HepG2 (cell line): ENCODE data around the gene DLG2. TPM values are rescaled to one million over a fixed set of nuclear protein-coding genes. Genes with fewer than 3 reads are reported as not detected.

ENCODE experiments used
- ATAC-seq: fragments of 200-7000 bp; cut with Tn5 transposase; 3 replicates; pipeline ENCODE4 v1.9.1; 2020; ENCODE audit warnings: mild to moderate bottlenecking, moderate library complexity
- BruUV-seq: library from RNA; stranded (reverse); fragments of 400-500 nt; replicated peaks from 2 replicates; lab custom pipeline; 2021; lab: Mats Ljungman, UMichigan
- CTCF ChIA-PET: fragments of 300-600 bp; formaldehyde crosslinking; extraction: SDS; loops from one replicate; lab custom pipeline; 2021; ENCODE audit warnings: low total read pairs, inconsistent platforms, low intra/inter-chr PET ratio; lab: Yijun Ruan, JAX
- POLR2A ChIA-PET: fragments of 350-600 bp; sonication (Branson Sonifier 250); formaldehyde crosslinking; loops from one replicate; lab custom pipeline; 2020; ENCODE audit warnings: antibody characterized with exemption, inconsistent platforms; lab: Yijun Ruan, JAX
- DNase-seq: peaks from one replicate; pipeline ENCODE4 v3.0.0-alpha.2; 2015; ENCODE audit warnings: low spot score
- FAIRE-seq: peaks from 3 replicates; lab custom pipeline; 2011; peaks lifted over from hg19 to GRCh38; lab: Jason Lieb, UNC
- H2AFZ ChIP-seq: one replicate; pipeline ENCODE4 v1.6.1; 2011; ENCODE audit warnings: low read length, inconsistent platforms
- H3K27ac ChIP-seq: fragments of 300-600 bp; 3 replicates; pipeline ENCODE4 v1.8.0; 2011; ENCODE audit warnings: mixed run types, mild to moderate bottlenecking, mixed read lengths, low read length, inconsistent platforms; ENCODE audit not compliant: insufficient read depth; ENCODE audit errors: extremely low read length
- H3K27me3 ChIP-seq, 2 experiments: fragments of 200-600 bp in 1 of 2; 2 replicates in 1 of 2; 3 replicates in 1 of 2; pipeline versions ENCODE4 v1.6.0 to v1.8.0; 2011; ENCODE audit warnings: low read length in 2 of 2, mild to moderate bottlenecking in 2 of 2, moderate library complexity in 2 of 2, inconsistent platforms in 1 of 2; ENCODE audit not compliant: insufficient read depth in 2 of 2, control insufficient read depth in 1 of 2
- H3K36me3 ChIP-seq, 2 experiments: fragments of 200-600 bp in 1 of 2; replicated peaks in 1 of 2; 2 replicates in 1 of 2; 3 replicates in 1 of 2; pipeline versions ENCODE4 v1.5.1 to v1.8.0; 2011; ENCODE audit warnings: low read length in 2 of 2, inconsistent platforms in 1 of 2; ENCODE audit not compliant: insufficient read depth in 2 of 2, control insufficient read depth in 1 of 2
- H3K4me1 ChIP-seq: 2 replicates; pipeline ENCODE4 v1.5.1; 2012; ENCODE audit warnings: low read length, inconsistent platforms; ENCODE audit not compliant: insufficient read depth
- H3K4me2 ChIP-seq: 2 replicates; pipeline ENCODE4 v1.6.0; 2011; ENCODE audit warnings: low read depth, low read length, inconsistent platforms
- H3K4me3 ChIP-seq, 3 experiments: fragments of 200-600 bp in 1 of 3; sonication (generic), shearing (Covaris generic) in 1 of 3; replicated peaks in 1 of 3; 2 replicates each; pipeline ENCODE4 v1.5.1; 2011 to 2016; ENCODE audit warnings: low read length in 3 of 3, inconsistent platforms in 2 of 3, low read depth in 2 of 3, mild to moderate bottlenecking in 2 of 3, control low read depth in 1 of 3, mixed read lengths in 1 of 3; ENCODE audit not compliant: insufficient read depth in 1 of 3
- H3K79me2 ChIP-seq: one replicate; pipeline ENCODE4 v1.6.1; 2011; ENCODE audit warnings: low read length, inconsistent platforms; ENCODE audit not compliant: insufficient read depth
- H3K9ac ChIP-seq: 2 replicates; pipeline ENCODE4 v1.6.0; 2011; ENCODE audit warnings: mild to moderate bottlenecking, low read depth, low read length, inconsistent platforms; ENCODE audit not compliant: insufficient read depth
- H3K9me3 ChIP-seq: 2 replicates; pipeline ENCODE4 v1.5.1; 2012; ENCODE audit warnings: mild to moderate bottlenecking, low read length
- H4K20me1 ChIP-seq: 2 replicates; pipeline ENCODE4 v1.6.0; 2011; ENCODE audit warnings: inconsistent platforms, mild to moderate bottlenecking, low read length, moderate library complexity; ENCODE audit not compliant: insufficient read depth
- MTA1 ChIP-seq: sonication (generic); formaldehyde crosslinking; IDR thresholded peaks from 2 replicates; pipeline ENCODE4 v1.4.0; 2020; ENCODE audit warnings: missing genetic modification reagents, mild to moderate bottlenecking, borderline replicate concordance
- NR3C1 ChIP-seq: sonication (generic); formaldehyde crosslinking; IDR thresholded peaks from 2 replicates; pipeline ENCODE4 v1.4.0; 2020; ENCODE audit warnings: missing genetic modification reagents
- POGZ ChIP-seq: sonication (generic); formaldehyde crosslinking; IDR thresholded peaks from 2 replicates; pipeline ENCODE4 v1.4.0; 2020; ENCODE audit warnings: mild to moderate bottlenecking, missing genetic modification reagents
- SYNCRIP ChIP-seq: fragments of 200-400 bp; formaldehyde crosslinking; IDR thresholded peaks from 2 replicates; pipeline ENCODE4 v1.6.1; 2018; ENCODE audit warnings: mild to moderate bottlenecking, low read depth, low read length; ENCODE audit not compliant: insufficient read depth
- TAF15 ChIP-seq: fragments of 200-400 bp; formaldehyde crosslinking; IDR thresholded peaks from one replicate; pipeline ENCODE4 v1.6.1; 2018; ENCODE audit warnings: mild to moderate bottlenecking, low read depth, low read length; ENCODE audit not compliant: poor library complexity, severe bottlenecking
- ZNF816 ChIP-seq: sonication (generic); formaldehyde crosslinking; IDR thresholded peaks from 2 replicates; pipeline ENCODE4 v1.8.0; 2022; ENCODE audit warnings: missing genetic modification reagents, mild to moderate bottlenecking, borderline replicate concordance
- ZSCAN30 ChIP-seq: sonication (generic); formaldehyde crosslinking; IDR thresholded peaks from 2 replicates; pipeline ENCODE4 v1.5.0; 2020; ENCODE audit warnings: mild to moderate bottlenecking, missing genetic modification reagents
- in situ Hi-C: cut with HindIII; loops from 2 replicates; pipeline ENCODE4 v1.10.0; 2017; ENCODE audit warnings: low pct_unique_long_range_greater_than_20kb; ENCODE audit not compliant: extremely low pct_ligation_motif_present
- intact Hi-C: fragments of 100-400 bp; cut with micrococcal nuclease; formaldehyde crosslinking; loops from one replicate; pipeline ENCODE4 v1.10.0; 2022; ENCODE audit not compliant: unreplicated experiment
- polyA plus RNA-seq, 8 experiments: library from polyadenylated mRNA; depleted of rRNA in 3 of 8; stranded (reverse) in 7 of 8; unstranded in 1 of 8; fragments of >200 nt; fragmentation: Illumina TruSeq in 4 of 8; extraction: Trizol in 4 of 8; gene quantifications; 2 replicates each; pipeline versions ENCODE4 v1.2.1 to v1.2.3, GENCODE V29; 2011 to 2016; ENCODE audit warnings: low read depth in 4 of 8, missing spikeins in 1 of 8, mixed read lengths in 1 of 8; ENCODE audit not compliant: insufficient read depth in 1 of 8
- total RNA-seq, 5 experiments: library from RNA; depleted of rRNA; stranded (reverse); fragments of >200 nt; fragmentation: Illumina TruSeq; extraction: Trizol; gene quantifications; 2 replicates each; pipeline ENCODE4 v1.2.3, GENCODE V29; 2016; ENCODE audit warnings: low read depth in 1 of 5
- TF ChIP-seq, protein P1 (sequence below): sonication (generic); formaldehyde crosslinking; IDR thresholded peaks from 2 replicates; pipeline ENCODE4 v1.4.0; 2020; ENCODE audit warnings: missing genetic modification reagents
- TF ChIP-seq, protein P2 (sequence below): sonication (generic); formaldehyde crosslinking; IDR thresholded peaks from 2 replicates; pipeline ENCODE4; 2020; ENCODE audit warnings: missing genetic modification reagents, mild to moderate bottlenecking, borderline replicate concordance
- TF ChIP-seq, protein P3 (sequence below): sonication (generic); formaldehyde crosslinking; IDR thresholded peaks from 2 replicates; pipeline ENCODE4 v1.5.1; 2020; ENCODE audit warnings: missing genetic modification reagents, mild to moderate bottlenecking, borderline replicate concordance
- TF ChIP-seq, protein P4 (sequence below): sonication (generic); formaldehyde crosslinking; IDR thresholded peaks from 2 replicates; pipeline ENCODE4 v1.5.1; 2020; ENCODE audit warnings: mild to moderate bottlenecking, missing genetic modification reagents, moderate library complexity
- TF ChIP-seq, protein P5 (sequence below): IDR thresholded peaks from 2 replicates; pipeline ENCODE4 v1.4.0; 2020; ENCODE audit warnings: mild to moderate bottlenecking, missing genetic modification reagents

Gene DLG2
- total and polyA plus RNA-seq, 2 of the 13 experiments (the other 11 are each of a cell fraction or from before 2014, with no cell fraction given), result 0.46 to 1.0 TPM

DNA sequence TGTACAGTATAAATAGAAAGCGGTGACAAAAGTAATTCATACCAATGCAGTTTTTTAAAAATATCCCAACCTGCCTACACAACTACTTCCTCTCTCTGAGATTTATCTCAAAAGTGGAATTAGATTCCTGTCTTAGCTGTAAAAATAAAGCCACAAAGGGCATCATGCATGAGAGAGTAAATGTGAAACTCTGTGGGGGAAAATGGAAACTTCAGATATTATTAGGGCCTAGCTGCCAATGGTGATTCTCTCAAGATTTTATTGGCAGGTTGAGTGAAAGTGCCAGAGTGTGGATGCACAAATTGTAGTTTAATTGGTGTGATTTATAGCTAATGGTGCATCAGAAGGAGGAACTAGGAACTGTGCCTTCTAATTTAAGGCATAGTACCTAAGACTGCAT lies 1984.0 kb downstream of the DLG2 start (continued):
- no peak for TF ChIP-seq SYNCRIP

DNA sequence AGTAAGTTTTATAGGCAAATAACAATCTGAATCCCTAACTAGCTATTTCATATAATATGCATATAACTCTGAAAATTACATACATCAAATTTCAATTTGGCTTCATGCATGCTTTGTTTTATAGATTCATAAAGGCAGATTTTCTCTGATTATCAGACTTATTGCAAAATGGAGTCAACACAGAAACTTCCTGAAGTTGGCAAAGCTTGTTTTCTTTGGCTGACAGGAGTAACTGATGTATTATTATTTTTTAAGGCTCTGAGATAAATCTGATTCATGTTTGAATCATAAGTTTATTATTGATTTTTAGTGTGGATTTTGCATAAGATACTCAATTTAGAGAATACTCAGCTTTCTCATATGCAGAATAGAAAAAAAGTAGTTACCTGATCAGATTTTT lies 1984.6 kb downstream of the DLG2 start:
- no peak overlapping the region for H2AFZ ChIP-seq
- in situ Hi-C loops (no loop called here), intact Hi-C loops (no loop called here)
- ATAC-seq (no peak), DNase-seq (no peak), FAIRE-seq (no peak)
- H3K9ac ChIP-seq, result no peak overlapping the region
- no peaks in the 10 kb centered on the region for H3K36me3 ChIP-seq
- no TSS peak for BruUV-seq
- H3K27ac ChIP-seq, result no peak overlapping the region
- no peak overlapping the region for H3K4me3 ChIP-seq
- no peaks in the 10 kb centered on the region for H3K9me3 ChIP-seq
- H3K4me1 ChIP-seq, result no peaks in the 10 kb centered on the region
- ChIA-PET CTCF (no interaction called here), POLR2A (no interaction called here)
- no peak overlapping the region for H3K4me2 ChIP-seq
- no peaks in the 10 kb centered on the region for H3K79me2 ChIP-seq
- H4K20me1 ChIP-seq, result no peaks in the 10 kb centered on the region
- no peaks in the 10 kb centered on the region for H3K27me3 ChIP-seq
- no peak for TF ChIP-seq MTA1 (CRISPR knock-in tag)
- no peak for TF ChIP-seq ZSCAN30
- no peak for TF ChIP-seq NR3C1 (CRISPR knock-in tag)
- TF ChIP-seq, protein P1, sequence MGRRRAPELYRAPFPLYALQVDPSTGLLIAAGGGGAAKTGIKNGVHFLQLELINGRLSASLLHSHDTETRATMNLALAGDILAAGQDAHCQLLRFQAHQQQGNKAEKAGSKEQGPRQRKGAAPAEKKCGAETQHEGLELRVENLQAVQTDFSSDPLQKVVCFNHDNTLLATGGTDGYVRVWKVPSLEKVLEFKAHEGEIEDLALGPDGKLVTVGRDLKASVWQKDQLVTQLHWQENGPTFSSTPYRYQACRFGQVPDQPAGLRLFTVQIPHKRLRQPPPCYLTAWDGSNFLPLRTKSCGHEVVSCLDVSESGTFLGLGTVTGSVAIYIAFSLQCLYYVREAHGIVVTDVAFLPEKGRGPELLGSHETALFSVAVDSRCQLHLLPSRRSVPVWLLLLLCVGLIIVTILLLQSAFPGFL (CRISPR knock-in tag), result no peak
- TF ChIP-seq ZNF816 (CRISPR knock-in tag), result no peak
- TF ChIP-seq, protein P2, sequence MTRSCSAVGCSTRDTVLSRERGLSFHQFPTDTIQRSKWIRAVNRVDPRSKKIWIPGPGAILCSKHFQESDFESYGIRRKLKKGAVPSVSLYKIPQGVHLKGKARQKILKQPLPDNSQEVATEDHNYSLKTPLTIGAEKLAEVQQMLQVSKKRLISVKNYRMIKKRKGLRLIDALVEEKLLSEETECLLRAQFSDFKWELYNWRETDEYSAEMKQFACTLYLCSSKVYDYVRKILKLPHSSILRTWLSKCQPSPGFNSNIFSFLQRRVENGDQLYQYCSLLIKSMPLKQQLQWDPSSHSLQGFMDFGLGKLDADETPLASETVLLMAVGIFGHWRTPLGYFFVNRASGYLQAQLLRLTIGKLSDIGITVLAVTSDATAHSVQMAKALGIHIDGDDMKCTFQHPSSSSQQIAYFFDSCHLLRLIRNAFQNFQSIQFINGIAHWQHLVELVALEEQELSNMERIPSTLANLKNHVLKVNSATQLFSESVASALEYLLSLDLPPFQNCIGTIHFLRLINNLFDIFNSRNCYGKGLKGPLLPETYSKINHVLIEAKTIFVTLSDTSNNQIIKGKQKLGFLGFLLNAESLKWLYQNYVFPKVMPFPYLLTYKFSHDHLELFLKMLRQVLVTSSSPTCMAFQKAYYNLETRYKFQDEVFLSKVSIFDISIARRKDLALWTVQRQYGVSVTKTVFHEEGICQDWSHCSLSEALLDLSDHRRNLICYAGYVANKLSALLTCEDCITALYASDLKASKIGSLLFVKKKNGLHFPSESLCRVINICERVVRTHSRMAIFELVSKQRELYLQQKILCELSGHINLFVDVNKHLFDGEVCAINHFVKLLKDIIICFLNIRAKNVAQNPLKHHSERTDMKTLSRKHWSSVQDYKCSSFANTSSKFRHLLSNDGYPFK (CRISPR knock-in tag), result no peak
- no peak for TF ChIP-seq POGZ (CRISPR knock-in tag)
- TF ChIP-seq, protein P3, sequence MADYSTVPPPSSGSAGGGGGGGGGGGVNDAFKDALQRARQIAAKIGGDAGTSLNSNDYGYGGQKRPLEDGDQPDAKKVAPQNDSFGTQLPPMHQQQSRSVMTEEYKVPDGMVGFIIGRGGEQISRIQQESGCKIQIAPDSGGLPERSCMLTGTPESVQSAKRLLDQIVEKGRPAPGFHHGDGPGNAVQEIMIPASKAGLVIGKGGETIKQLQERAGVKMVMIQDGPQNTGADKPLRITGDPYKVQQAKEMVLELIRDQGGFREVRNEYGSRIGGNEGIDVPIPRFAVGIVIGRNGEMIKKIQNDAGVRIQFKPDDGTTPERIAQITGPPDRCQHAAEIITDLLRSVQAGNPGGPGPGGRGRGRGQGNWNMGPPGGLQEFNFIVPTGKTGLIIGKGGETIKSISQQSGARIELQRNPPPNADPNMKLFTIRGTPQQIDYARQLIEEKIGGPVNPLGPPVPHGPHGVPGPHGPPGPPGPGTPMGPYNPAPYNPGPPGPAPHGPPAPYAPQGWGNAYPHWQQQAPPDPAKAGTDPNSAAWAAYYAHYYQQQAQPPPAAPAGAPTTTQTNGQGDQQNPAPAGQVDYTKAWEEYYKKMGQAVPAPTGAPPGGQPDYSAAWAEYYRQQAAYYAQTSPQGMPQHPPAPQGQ (CRISPR knock-in tag), result no peak
- TF ChIP-seq TAF15, result no peak
- TF ChIP-seq, protein P4, sequence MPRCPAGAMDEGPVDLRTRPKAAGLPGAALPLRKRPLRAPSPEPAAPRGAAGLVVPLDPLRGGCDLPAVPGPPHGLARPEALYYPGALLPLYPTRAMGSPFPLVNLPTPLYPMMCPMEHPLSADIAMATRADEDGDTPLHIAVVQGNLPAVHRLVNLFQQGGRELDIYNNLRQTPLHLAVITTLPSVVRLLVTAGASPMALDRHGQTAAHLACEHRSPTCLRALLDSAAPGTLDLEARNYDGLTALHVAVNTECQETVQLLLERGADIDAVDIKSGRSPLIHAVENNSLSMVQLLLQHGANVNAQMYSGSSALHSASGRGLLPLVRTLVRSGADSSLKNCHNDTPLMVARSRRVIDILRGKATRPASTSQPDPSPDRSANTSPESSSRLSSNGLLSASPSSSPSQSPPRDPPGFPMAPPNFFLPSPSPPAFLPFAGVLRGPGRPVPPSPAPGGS (CRISPR knock-in tag), result no peak
- TF ChIP-seq, protein P5, sequence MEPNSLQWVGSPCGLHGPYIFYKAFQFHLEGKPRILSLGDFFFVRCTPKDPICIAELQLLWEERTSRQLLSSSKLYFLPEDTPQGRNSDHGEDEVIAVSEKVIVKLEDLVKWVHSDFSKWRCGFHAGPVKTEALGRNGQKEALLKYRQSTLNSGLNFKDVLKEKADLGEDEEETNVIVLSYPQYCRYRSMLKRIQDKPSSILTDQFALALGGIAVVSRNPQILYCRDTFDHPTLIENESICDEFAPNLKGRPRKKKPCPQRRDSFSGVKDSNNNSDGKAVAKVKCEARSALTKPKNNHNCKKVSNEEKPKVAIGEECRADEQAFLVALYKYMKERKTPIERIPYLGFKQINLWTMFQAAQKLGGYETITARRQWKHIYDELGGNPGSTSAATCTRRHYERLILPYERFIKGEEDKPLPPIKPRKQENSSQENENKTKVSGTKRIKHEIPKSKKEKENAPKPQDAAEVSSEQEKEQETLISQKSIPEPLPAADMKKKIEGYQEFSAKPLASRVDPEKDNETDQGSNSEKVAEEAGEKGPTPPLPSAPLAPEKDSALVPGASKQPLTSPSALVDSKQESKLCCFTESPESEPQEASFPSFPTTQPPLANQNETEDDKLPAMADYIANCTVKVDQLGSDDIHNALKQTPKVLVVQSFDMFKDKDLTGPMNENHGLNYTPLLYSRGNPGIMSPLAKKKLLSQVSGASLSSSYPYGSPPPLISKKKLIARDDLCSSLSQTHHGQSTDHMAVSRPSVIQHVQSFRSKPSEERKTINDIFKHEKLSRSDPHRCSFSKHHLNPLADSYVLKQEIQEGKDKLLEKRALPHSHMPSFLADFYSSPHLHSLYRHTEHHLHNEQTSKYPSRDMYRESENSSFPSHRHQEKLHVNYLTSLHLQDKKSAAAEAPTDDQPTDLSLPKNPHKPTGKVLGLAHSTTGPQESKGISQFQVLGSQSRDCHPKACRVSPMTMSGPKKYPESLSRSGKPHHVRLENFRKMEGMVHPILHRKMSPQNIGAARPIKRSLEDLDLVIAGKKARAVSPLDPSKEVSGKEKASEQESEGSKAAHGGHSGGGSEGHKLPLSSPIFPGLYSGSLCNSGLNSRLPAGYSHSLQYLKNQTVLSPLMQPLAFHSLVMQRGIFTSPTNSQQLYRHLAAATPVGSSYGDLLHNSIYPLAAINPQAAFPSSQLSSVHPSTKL, result no peak
